Measurements from ENCODE around the gene ANO1.

DNA sequence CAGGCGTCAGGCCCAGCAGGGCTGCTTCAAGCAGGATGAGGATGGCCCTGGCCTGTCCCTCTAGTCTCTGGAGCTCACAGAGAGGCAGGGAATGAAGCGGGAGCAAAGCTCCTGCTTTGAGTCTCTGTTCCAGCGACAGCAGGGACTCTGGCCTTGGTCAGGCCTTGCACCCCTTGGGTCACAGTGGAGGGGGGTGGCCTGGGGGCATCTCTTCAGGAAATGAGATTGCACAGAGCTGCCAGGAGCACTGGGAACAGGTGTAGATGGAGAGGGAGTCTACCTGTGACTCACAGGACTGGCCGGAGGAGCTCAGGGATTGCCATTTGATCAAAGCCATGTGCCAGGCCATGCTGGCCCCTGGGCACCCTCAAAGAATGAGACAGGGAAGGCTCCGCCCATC is 1.6 kb downstream of the ANO1 start:
- no peak for TF ChIP-seq CTCF (IDR thresholded peaks at IDR 0.05; ENCODE audit: low read depth, low read length, poor library complexity, severe bottlenecking)
- TF ChIP-seq EZH2phosphoT487 (IDR thresholded peaks at IDR 0.05; ENCODE audit: borderline replicate concordance, low read length), result no peak
